ENCODE measurements around the gene IGF2. TPM values are rescaled to one million over a fixed set of nuclear protein-coding genes. Genes with fewer than 3 reads are reported as not detected.

The IGF2 gene
- polyA plus RNA-seq, 1 donor: 319 TPM

DNA sequence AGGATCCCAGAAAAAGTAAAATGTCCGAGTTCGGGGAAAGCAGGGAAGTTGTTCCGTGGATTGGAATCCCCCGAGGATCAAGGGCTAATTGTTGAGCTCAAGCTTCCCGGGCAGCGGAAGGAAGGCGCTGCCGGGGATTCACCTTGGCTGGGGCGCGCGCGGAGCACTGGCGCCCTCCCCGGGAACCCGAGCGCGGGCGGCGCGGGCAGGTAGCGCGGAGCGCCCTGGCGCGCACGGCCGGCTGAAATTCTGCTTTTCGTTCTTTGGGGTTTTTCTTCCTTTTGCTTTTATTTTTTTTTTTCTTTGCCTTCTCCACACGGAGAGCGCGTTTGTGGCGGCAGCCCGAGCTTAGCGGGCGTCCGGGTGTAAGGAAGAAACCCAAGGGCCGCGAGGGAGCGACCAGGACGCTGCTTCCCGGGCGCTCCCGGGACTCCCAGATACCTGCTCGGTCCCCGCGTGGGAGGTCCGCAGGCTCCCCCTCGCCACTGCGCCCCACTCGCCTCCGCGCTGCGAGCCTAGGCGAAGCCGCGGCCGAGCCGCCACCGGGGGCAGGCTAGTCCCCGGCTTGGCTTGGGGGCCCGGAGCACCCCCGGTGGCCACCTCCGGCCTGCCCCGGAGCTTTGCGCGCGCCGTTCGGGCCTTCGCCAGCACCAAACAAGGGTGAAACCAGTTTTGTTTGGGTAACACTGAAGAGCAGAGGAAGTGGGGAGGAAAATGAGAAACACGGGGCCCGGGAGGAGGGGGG, 4.8 kb upstream of the IGF2 start:
- no peaks in the 10 kb centered on the region for H3K9me3 ChIP-seq (ENCODE audit: control insufficient read depth, low read depth, low read length)
- DNase-seq: peak in 1 of 2 donors; percentile 55
- H3K4me1 ChIP-seq (ENCODE audit: control insufficient read depth, insufficient read depth, low read length): peaks cover 5% of the 10 kb centered on the region
- peaks cover 94% of the 10 kb centered on the region for H3K27me3 ChIP-seq (ENCODE audit: control insufficient read depth, insufficient read depth, low read length)
- no peaks in the 10 kb centered on the region for H3K36me3 ChIP-seq (ENCODE audit: control insufficient read depth, insufficient read depth, low read length)
- WGBS (ENCODE audit: insufficient coverage, low lambda C conversion rate): no CpG with 5 or more reads among the region's 72 CpGs
- no peak overlapping the region for H3K27ac ChIP-seq (ENCODE audit: low read length)
- H3K4me3 ChIP-seq (ENCODE audit: low read length): peak overlapping the region; percentile 13

GRCh38 chr11:2143477-2143798, 4.2 kb upstream of the IGF2 start:
- 4% methylated on average over 4 of the region's 12 CpGs for WGBS (ENCODE audit: insufficient coverage, low lambda C conversion rate)
- no peak overlapping the region for H3K27ac ChIP-seq (ENCODE audit: low read length)
- no peak for DNase-seq
- H3K4me1 ChIP-seq (ENCODE audit: control insufficient read depth, insufficient read depth, low read length): peaks cover 5% of the 10 kb centered on the region
- H3K9me3 ChIP-seq (ENCODE audit: control insufficient read depth, low read depth, low read length): no peaks in the 10 kb centered on the region
- peaks cover 91% of the 10 kb centered on the region for H3K27me3 ChIP-seq (ENCODE audit: control insufficient read depth, insufficient read depth, low read length)
- H3K36me3 ChIP-seq (ENCODE audit: control insufficient read depth, insufficient read depth, low read length): no peaks in the 10 kb centered on the region
- H3K4me3 ChIP-seq (ENCODE audit: low read length): no peak overlapping the region

GRCh38 chr11:2142762-2143202, 3.6 kb upstream of the IGF2 start:
- no peak overlapping the region for H3K27ac ChIP-seq (ENCODE audit: low read length)
- H3K9me3 ChIP-seq (ENCODE audit: control insufficient read depth, low read depth, low read length): peaks cover under 1% of the 10 kb centered on the region
- WGBS (ENCODE audit: insufficient coverage, low lambda C conversion rate): no CpG with 5 or more reads among the region's 6 CpGs
- H3K4me1 ChIP-seq (ENCODE audit: control insufficient read depth, insufficient read depth, low read length): peaks cover 5% of the 10 kb centered on the region
- peaks cover 91% of the 10 kb centered on the region for H3K27me3 ChIP-seq (ENCODE audit: control insufficient read depth, insufficient read depth, low read length)
- no peak for DNase-seq
- no peak overlapping the region for H3K4me3 ChIP-seq (ENCODE audit: low read length)
- H3K36me3 ChIP-seq (ENCODE audit: control insufficient read depth, insufficient read depth, low read length): no peaks in the 10 kb centered on the region

- H3K9me3 ChIP-seq (ENCODE audit: control insufficient read depth, low read depth, low read length): peaks cover 5% of the 10 kb centered on the region
- DNase-seq: no peak
- WGBS (ENCODE audit: insufficient coverage, low lambda C conversion rate): no CpG with 5 or more reads among the region's 5 CpGs
Observed at GRCh38 chr11:2142300-2142759, 3.1 kb upstream of the IGF2 start.

DNA sequence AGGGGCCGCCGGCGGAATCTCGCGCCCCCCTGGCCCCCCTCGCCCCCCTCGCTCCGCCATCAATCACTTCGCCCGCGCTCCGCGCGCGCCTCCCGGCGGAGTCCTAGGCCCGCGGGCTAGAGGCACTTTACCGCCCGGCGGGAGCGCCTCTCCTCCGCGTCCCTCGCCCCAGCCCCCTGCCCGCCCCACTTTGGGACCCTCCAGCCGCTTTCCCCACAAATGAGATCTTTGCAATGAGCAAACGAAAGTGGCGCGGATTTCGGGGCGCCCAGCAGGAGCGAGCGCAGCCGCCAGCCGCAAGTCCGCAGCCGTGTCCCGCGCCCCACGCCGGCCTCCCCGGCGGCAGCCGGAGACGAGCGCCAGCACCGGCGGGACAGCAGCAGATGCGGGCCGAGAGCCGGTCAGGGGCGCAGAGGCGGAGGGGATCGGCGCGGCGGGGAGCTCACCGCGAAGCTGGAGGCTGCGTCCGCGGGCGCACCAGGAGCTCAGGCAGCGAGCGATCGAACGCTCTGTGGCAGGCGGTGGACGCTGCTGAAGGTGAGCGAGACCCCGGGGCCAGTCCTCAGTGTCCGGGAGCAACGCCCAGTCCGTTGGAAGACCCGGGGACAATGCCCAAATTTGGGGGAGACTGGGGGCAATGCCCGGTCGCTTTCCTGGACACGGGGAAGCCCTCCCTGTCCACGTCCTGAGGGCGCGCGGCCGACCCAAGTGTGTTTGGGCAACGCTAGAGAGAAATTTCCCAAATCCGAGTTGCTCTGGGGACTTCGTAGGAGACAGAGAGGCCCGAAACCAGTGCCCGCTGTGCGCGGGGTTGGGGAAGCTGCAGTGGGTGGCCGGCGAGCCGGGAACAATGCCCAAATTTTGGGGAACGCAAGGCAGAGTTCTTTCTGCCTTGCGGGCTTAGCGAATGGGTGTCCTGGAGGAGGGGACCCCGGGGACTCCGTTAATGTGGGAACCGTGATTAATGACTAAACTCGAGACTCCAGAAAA, 1.5 kb upstream of the IGF2 start:
- H3K9me3 ChIP-seq (ENCODE audit: control insufficient read depth, low read depth, low read length): peaks cover 5% of the 10 kb centered on the region
- 7% methylated on average over 3 of the region's 102 CpGs for WGBS (ENCODE audit: insufficient coverage, low lambda C conversion rate)
- peak overlapping the region; percentile 28 for H3K4me3 ChIP-seq (ENCODE audit: low read length)
- peaks cover 5% of the 10 kb centered on the region for H3K4me1 ChIP-seq (ENCODE audit: control insufficient read depth, insufficient read depth, low read length)
- H3K36me3 ChIP-seq (ENCODE audit: control insufficient read depth, insufficient read depth, low read length): no peaks in the 10 kb centered on the region
- peaks cover 92% of the 10 kb centered on the region for H3K27me3 ChIP-seq (ENCODE audit: control insufficient read depth, insufficient read depth, low read length)
- DNase-seq: peak in 1 of 2 donors; percentile 40
- no peak overlapping the region for H3K27ac ChIP-seq (ENCODE audit: low read length)

More at GRCh38 chr11:2142300-2142759, 3.1 kb upstream of the IGF2 start:
- H3K36me3 ChIP-seq (ENCODE audit: control insufficient read depth, insufficient read depth, low read length): no peaks in the 10 kb centered on the region
- H3K27me3 ChIP-seq (ENCODE audit: control insufficient read depth, insufficient read depth, low read length): peaks cover 92% of the 10 kb centered on the region
- no peak overlapping the region for H3K27ac ChIP-seq (ENCODE audit: low read length)
- H3K4me1 ChIP-seq (ENCODE audit: control insufficient read depth, insufficient read depth, low read length): peaks cover 5% of the 10 kb centered on the region
- H3K4me3 ChIP-seq (ENCODE audit: low read length): no peak overlapping the region

- WGBS (ENCODE audit: insufficient coverage, low lambda C conversion rate): no CpG with 5 or more reads among the region's 57 CpGs
- Histone ChIP-seq H3K4me3 (ENCODE audit: low read length) (peak overlapping the region; percentile 13), H3K27ac (ENCODE audit: low read length) (no peak overlapping the region)
Observed at GRCh38 chr11:2139621-2140337, 590 bp upstream of the IGF2 start.

DNA sequence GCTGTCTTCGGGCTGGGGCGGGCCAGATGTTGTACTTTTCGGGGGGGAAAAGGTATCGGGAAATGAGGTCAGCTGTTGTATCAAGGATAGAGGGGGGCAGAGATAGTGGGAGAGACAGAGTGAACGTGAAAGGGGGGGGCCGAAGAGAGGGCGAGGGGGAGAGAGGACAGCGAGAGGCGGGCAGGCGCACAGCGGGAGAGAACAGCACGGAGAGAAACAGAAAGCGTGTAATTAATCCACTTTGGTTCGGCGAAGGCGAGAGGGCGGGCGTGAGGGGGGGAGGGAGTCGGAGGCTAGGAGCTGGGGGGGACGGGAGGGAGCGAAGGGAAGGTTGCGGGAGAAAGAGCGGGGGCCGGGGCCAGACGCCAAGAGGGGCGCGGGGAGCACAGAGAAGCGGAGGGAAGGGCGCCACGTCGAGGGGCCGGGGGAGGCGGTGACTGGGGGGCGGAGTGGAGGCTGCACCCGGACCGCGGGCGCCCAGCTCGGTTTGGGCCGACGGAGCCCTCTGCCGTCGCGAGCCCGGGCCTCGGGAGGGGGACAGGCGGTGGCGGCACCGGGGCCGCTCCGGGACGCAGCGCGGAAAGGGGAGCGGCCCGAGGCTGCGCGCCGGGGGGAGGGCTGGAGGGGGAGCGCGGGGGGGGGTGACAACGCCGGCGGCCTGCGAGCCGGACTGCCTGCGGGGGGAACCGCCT, 612 bp downstream of the IGF2 start:
- peak overlapping the region; percentile 49 for H3K4me3 ChIP-seq (ENCODE audit: low read length)
- 0% methylated on average over 2 of the region's 68 CpGs for WGBS (ENCODE audit: insufficient coverage, low lambda C conversion rate)
- peaks cover 4% of the 10 kb centered on the region for H3K36me3 ChIP-seq (ENCODE audit: control insufficient read depth, insufficient read depth, low read length)
- H3K27me3 ChIP-seq (ENCODE audit: control insufficient read depth, insufficient read depth, low read length): peaks cover 91% of the 10 kb centered on the region
- peaks cover 5% of the 10 kb centered on the region for H3K9me3 ChIP-seq (ENCODE audit: control insufficient read depth, low read depth, low read length)
- peak in 1 of 2 donors; percentile 38 for DNase-seq
- peak overlapping the region; percentile 15 for H3K27ac ChIP-seq (ENCODE audit: low read length)
- H3K4me1 ChIP-seq (ENCODE audit: control insufficient read depth, insufficient read depth, low read length): peaks cover 14% of the 10 kb centered on the region

More at GRCh38 chr11:2139621-2140337, 590 bp upstream of the IGF2 start:
- peak in 1 of 2 donors; percentile 64 for DNase-seq
- Histone ChIP-seq H3K36me3 (ENCODE audit: control insufficient read depth, insufficient read depth, low read length) (no peaks in the 10 kb centered on the region), H3K4me1 (ENCODE audit: control insufficient read depth, insufficient read depth, low read length) (peaks cover 5% of the 10 kb centered on the region), H3K9me3 (ENCODE audit: control insufficient read depth, low read depth, low read length) (peaks cover 5% of the 10 kb centered on the region), H3K27me3 (ENCODE audit: control insufficient read depth, insufficient read depth, low read length) (peaks cover 91% of the 10 kb centered on the region)

DNA sequence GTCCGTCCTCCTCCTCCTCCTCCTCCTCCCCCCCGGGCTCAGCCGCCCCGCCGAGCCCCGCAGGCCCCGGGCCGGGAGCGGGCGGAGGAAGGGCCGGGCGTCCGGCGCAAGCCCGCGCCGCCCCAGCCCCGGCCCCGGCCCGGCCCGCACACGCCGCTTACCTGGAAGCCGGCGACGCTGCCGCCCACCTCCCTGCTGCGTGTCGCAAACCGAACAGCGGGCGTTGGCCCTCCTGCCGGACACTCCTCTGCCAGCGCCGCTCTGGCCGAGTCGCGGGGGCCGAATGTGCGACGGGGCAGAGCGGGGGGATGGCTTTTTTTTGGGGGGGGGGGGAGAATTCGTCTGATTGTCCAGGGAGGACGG, 1.1 kb downstream of the IGF2 start:
- H3K27me3 ChIP-seq (ENCODE audit: control insufficient read depth, insufficient read depth, low read length): peaks cover 90% of the 10 kb centered on the region
- WGBS (ENCODE audit: insufficient coverage, low lambda C conversion rate): no CpG with 5 or more reads among the region's 44 CpGs
- peak overlapping the region; percentile 32 for H3K27ac ChIP-seq (ENCODE audit: low read length)
- H3K9me3 ChIP-seq (ENCODE audit: control insufficient read depth, low read depth, low read length): peaks cover 5% of the 10 kb centered on the region
- DNase-seq: peak in 1 of 2 donors; percentile 22
- H3K4me3 ChIP-seq (ENCODE audit: low read length): peak overlapping the region; percentile 49
- peaks cover 17% of the 10 kb centered on the region for H3K4me1 ChIP-seq (ENCODE audit: control insufficient read depth, insufficient read depth, low read length)
- peaks cover 4% of the 10 kb centered on the region for H3K36me3 ChIP-seq (ENCODE audit: control insufficient read depth, insufficient read depth, low read length)

DNA sequence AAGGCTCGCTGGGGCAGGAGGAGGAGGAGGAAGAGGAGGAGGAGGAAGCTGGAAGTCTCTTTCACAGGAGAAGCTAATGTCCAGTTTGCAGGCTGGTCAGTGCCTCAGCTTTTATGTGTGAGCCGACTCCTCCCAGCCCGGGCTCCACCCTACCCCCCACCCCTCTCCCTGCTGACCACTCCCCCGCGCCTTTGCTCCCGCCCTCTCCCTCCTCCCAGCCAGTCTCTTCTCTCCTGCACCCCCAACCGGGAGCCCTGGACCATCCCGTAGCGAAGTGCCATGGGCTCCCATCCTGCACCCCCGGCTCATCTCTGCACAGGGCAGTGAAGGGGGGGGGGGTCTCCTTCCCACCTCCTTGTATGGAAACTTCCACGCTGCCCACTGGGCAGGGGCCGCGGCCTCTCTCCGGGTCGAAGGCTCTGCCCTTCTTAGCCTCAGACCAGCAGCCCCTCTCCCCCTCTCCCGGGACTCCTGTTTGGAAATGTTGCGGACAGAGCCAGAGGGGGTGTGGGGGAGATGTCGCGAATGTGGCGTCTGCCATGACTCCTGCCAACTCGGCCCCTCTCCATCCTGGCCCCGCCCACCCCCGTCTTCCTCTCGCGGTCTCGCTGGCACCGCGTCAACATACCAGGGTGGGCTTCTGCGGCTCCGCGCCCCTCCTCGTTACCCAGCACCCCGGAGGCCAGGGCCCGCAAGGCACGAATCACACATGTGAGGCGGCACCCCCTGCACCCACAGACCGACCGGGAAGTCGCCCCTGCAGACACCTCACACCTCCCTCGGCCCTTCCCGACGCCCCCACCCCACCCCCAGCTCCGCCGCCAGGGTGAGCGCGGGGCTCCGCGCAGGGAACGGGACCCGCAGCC, 1.8 kb downstream of the IGF2 start:
- peaks cover 5% of the 10 kb centered on the region for H3K9me3 ChIP-seq (ENCODE audit: control insufficient read depth, low read depth, low read length)
- H3K27me3 ChIP-seq (ENCODE audit: control insufficient read depth, insufficient read depth, low read length): peaks cover 89% of the 10 kb centered on the region
- peak; percentile 38 to 69 for DNase-seq
- peaks cover 17% of the 10 kb centered on the region for H3K4me1 ChIP-seq (ENCODE audit: control insufficient read depth, insufficient read depth, low read length)
- H3K27ac ChIP-seq (ENCODE audit: low read length): peak overlapping the region; percentile 32
- peaks cover 4% of the 10 kb centered on the region for H3K36me3 ChIP-seq (ENCODE audit: control insufficient read depth, insufficient read depth, low read length)
- peak overlapping the region; percentile 49 for H3K4me3 ChIP-seq (ENCODE audit: low read length)
- WGBS (ENCODE audit: insufficient coverage, low lambda C conversion rate): no CpG with 5 or more reads among the region's 50 CpGs
